Keratinocyte (primary cell): ENCODE results near the gene ACAP3.

Source experiments
- EZH2 ChIP-seq: IDR thresholded peaks from one replicate; pipeline ENCODE4 v1.6.1; 2012; ENCODE audit warnings: inconsistent platforms, mild to moderate bottlenecking, low read length, moderate library complexity
- TF ChIP-seq, protein P1 (sequence below), 3 experiments: IDR thresholded peaks in 1 of 3; conservative IDR thresholded peaks in 1 of 3; optimal IDR thresholded peaks in 1 of 3; 2 replicates in 2 of 3; 3 replicates in 1 of 3; pipeline versions ENCODE3 to v1.5.1; 2011; ENCODE audit warnings: low read length in 3 of 3, mild to moderate bottlenecking in 3 of 3, moderate library complexity in 2 of 3, control low read depth in 1 of 3, inconsistent platforms in 1 of 3; ENCODE audit not compliant: insufficient read depth in 2 of 3; ENCODE audit errors: extremely low read depth in 1 of 3

DNA sequence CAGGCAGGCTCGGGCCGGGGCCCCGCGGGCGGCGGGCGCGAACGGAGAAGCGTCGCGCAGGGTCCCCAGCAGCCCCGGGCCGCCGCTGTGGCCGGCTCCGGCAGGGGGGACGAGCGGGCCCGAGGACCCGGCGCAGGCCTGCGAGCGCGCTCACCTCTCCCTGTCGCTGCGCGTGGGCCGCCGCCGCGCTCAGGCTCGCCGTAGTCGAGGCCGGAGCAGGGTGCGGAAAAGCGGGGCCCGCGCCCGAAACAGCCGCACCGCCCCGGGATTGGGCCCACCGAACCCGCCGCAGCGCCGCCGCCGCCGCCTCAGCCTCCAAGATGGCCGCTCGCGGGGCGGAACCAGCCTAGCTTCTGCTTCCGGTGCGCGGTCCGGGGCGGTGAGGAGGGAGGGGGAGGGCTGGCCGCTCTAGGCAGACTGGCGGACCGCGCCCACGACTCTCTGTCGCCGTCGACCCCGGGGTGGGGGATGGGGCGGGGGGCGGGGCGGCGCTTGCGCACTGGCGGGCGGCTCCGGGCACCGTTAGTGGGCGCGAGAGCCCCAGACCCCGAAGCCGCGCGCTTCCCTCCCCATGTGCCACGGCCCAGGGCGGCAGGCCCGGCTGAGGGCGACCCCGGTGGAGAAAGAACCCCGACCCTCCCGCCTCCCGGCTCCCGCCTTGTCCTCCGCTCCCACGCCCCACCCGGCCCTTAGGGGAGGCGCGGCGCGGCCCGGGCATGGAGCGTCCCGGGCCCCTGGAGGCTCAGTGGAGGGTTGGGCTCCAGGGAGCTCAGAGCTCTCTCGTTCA lies 34.0 kb downstream of the ACAP3 start, which contains the start of gene UBE2J2:
- TF ChIP-seq, protein P1, sequence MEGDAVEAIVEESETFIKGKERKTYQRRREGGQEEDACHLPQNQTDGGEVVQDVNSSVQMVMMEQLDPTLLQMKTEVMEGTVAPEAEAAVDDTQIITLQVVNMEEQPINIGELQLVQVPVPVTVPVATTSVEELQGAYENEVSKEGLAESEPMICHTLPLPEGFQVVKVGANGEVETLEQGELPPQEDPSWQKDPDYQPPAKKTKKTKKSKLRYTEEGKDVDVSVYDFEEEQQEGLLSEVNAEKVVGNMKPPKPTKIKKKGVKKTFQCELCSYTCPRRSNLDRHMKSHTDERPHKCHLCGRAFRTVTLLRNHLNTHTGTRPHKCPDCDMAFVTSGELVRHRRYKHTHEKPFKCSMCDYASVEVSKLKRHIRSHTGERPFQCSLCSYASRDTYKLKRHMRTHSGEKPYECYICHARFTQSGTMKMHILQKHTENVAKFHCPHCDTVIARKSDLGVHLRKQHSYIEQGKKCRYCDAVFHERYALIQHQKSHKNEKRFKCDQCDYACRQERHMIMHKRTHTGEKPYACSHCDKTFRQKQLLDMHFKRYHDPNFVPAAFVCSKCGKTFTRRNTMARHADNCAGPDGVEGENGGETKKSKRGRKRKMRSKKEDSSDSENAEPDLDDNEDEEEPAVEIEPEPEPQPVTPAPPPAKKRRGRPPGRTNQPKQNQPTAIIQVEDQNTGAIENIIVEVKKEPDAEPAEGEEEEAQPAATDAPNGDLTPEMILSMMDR (optimal IDR thresholded peaks at IDR 0.05 in 1 of 3, IDR thresholded peaks at IDR 0.05 in 1 of 3, conservative IDR thresholded peaks at IDR 0.05 in 1 of 3; ENCODE audit: extremely low read depth in 1 of 3, insufficient read depth in 2 of 3, low read length in 3 of 3): no peak
- TF ChIP-seq EZH2: no peak
